KMS-11 (cell line): ENCODE measurements around the gene BCL2L14.

Experiments
- H2AFZ ChIP-seq: fragments of 200-600 bp; sonication (generic); 2 replicates; pipeline ENCODE4 v1.6.1; 2016; ENCODE audit warnings: antibody characterized with exemption, mixed run types, low read depth
- H3K27ac ChIP-seq: fragments of 200-600 bp; sonication (generic); 2 replicates; pipeline ENCODE4 v1.6.1; 2016; ENCODE audit warnings: mild to moderate bottlenecking, mixed run types
- H3K27me3 ChIP-seq: fragments of 200-600 bp; sonication (generic); 2 replicates; pipeline ENCODE4 v1.6.1; 2017; ENCODE audit warnings: mild to moderate bottlenecking, low read depth, mixed run types, moderate library complexity; ENCODE audit not compliant: insufficient read depth
- H3K36me3 ChIP-seq: fragments of 200-600 bp; sonication (generic); 2 replicates; pipeline ENCODE4 v1.6.1; 2017; ENCODE audit warnings: mild to moderate bottlenecking, mixed run types; ENCODE audit not compliant: insufficient read depth
- H3K4me1 ChIP-seq: fragments of 200-600 bp; sonication (generic); 2 replicates; pipeline ENCODE4 v1.6.1; 2016; ENCODE audit warnings: mild to moderate bottlenecking, low read depth, mixed run types; ENCODE audit not compliant: poor library complexity, severe bottlenecking
- H3K4me2 ChIP-seq: fragments of 200-600 bp; sonication (generic); 2 replicates; pipeline ENCODE4 v1.7.0; 2016; ENCODE audit warnings: mild to moderate bottlenecking, mixed run types
- H3K4me3 ChIP-seq: fragments of 200-600 bp; sonication (generic); IDR thresholded peaks from 2 replicates; pipeline ENCODE4 v1.6.1; 2017; ENCODE audit warnings: low read depth, low read length, mixed read lengths; ENCODE audit not compliant: insufficient read depth
- H3K79me2 ChIP-seq: fragments of 200-600 bp; sonication (generic); 2 replicates; pipeline ENCODE4 v1.6.1; 2016; ENCODE audit warnings: low read depth, mixed run types; ENCODE audit not compliant: insufficient read depth
- H3K9ac ChIP-seq: fragments of 200-600 bp; sonication (generic); 2 replicates; pipeline ENCODE4 v1.6.1; 2016; ENCODE audit warnings: mild to moderate bottlenecking, mixed run types
- H4K20me1 ChIP-seq: fragments of 200-600 bp; sonication (generic); 2 replicates; pipeline ENCODE4 v1.6.1; 2016; ENCODE audit warnings: mild to moderate bottlenecking, mixed run types; ENCODE audit not compliant: insufficient read depth
- CTCF ChIP-seq: fragments of 200-600 bp; sonication (generic); conservative IDR thresholded peaks from 2 replicates; pipeline ENCODE4 v1.6.1; 2017; ENCODE audit warnings: low read depth, mild to moderate bottlenecking, antibody characterized with exemption, low read length, moderate library complexity, mixed read lengths

The BCL2L14 gene

DNA sequence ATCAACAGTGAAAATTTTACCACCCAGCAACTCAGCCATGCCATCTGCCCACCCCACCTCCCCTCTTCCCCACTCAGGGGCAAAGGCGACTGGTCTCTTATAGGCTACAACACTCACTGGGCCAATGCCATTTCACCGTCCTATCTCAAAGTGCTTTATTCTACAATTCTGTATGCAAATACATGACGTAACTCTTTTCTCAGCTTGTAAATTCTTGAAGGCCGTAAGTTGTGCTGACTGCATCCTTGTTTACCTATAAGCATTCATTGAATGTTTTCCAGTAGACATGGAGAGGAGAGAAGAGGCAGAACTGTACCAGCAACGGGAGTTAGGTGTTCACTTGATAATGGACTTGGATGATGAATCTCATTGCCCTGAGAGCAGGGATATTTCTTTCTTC is 15.6 kb downstream of the BCL2L14 start:
- Histone ChIP-seq H3K4me3 (no peak overlapping the region), H3K9ac (no peak overlapping the region), H3K27me3 (no peaks in the 10 kb centered on the region), H2AFZ (no peak overlapping the region), H3K4me2 (no peak overlapping the region), H4K20me1 (no peaks in the 10 kb centered on the region), H3K36me3 (no peaks in the 10 kb centered on the region), H3K4me1 (no peaks in the 10 kb centered on the region), H3K79me2 (no peaks in the 10 kb centered on the region), H3K27ac (no peak overlapping the region)
- no peak for TF ChIP-seq CTCF

DNA sequence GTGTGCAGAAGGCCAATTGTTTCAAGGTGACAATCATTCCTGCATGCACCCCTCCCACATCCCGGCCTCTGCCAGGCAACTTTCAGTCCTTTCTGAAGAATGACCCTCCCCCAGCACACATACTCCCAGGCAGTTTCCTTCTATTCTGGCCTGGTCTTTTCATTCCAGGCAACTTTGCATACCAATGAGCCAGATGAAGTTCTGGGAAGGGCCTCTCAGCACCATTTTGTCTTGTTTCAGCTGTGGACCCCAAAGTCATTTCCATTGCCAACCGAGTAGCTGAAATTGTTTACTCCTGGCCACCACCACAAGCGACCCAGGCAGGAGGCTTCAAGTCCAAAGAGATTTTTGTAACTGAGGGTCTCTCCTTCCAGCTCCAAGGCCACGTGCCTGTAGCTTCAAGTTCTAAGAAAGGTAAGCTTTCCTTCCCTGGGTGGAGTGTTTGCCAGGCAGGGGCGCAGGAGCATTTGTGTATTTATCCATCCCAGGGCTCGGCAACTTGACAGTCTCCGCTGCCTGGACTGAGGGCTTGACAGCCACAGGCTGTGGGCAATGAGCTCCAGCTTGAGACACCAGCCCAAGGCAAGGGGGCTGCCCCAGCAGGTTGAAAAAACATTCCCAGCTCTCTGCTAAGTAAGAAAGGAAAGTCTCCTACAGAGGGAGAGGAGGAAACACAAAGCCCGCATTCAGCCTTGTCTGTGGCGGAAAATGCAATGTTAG is 16.4 kb downstream of the BCL2L14 start:
- Histone ChIP-seq H3K36me3 (no peaks in the 10 kb centered on the region), H3K27me3 (no peaks in the 10 kb centered on the region), H3K4me1 (no peaks in the 10 kb centered on the region), H3K4me2 (no peak overlapping the region), H2AFZ (no peak overlapping the region), H3K9ac (no peak overlapping the region), H3K4me3 (no peak overlapping the region), H4K20me1 (no peaks in the 10 kb centered on the region), H3K27ac (no peak overlapping the region), H3K79me2 (no peaks in the 10 kb centered on the region)
- TF ChIP-seq CTCF: no peak

DNA sequence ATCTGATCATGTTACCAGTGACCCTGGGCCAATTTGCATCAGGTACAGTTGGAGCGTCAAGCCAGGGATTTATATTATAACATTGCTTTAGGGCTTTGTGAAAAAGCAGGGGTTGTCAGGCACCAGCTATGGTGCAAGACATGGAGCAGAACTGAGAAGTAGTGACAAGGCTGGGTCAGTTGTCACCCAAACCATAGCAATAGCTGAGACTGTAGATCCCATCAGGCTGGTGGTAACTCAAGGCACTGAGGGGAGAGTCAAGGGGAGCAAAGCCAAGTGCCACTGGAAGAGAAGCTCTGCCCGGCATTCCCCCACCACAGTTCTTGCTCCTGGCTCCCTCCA is 16.9 kb downstream of the BCL2L14 start:
- Histone ChIP-seq H3K27ac (no peak overlapping the region), H3K9ac (no peak overlapping the region)
- TF ChIP-seq CTCF: no peak

GRCh38 chr12:12088147-12088546 is 17.4 kb downstream of the BCL2L14 start:
- H3K36me3 ChIP-seq: no peaks in the 10 kb centered on the region
- TF ChIP-seq CTCF: no peak
- H3K4me1 ChIP-seq: no peaks in the 10 kb centered on the region
- H2AFZ ChIP-seq: no peak overlapping the region
- H3K9ac ChIP-seq: no peak overlapping the region
- H3K4me2 ChIP-seq: no peak overlapping the region
- no peak overlapping the region for H3K4me3 ChIP-seq
- H3K79me2 ChIP-seq: no peaks in the 10 kb centered on the region
- no peaks in the 10 kb centered on the region for H4K20me1 ChIP-seq
- no peak overlapping the region for H3K27ac ChIP-seq
- H3K27me3 ChIP-seq: no peaks in the 10 kb centered on the region

More for the DNA sequence above, 16.9 kb downstream of the BCL2L14 start:
- no peaks in the 10 kb centered on the region for H3K4me1 ChIP-seq
- H2AFZ ChIP-seq: no peak overlapping the region
- H3K79me2 ChIP-seq: no peaks in the 10 kb centered on the region
- H3K36me3 ChIP-seq: no peaks in the 10 kb centered on the region
- no peaks in the 10 kb centered on the region for H4K20me1 ChIP-seq
- H3K27me3 ChIP-seq: no peaks in the 10 kb centered on the region
- no peak overlapping the region for H3K4me3 ChIP-seq
- H3K4me2 ChIP-seq: no peak overlapping the region
